ENCODE results near the gene SCO1. TPM values are rescaled to one million over a fixed set of nuclear protein-coding genes. Genes with fewer than 3 reads are reported as not detected.

SCO1 gene
- total RNA-seq, 2 experiments from 2014 or later: 15.3 to 18.2 TPM

DNA sequence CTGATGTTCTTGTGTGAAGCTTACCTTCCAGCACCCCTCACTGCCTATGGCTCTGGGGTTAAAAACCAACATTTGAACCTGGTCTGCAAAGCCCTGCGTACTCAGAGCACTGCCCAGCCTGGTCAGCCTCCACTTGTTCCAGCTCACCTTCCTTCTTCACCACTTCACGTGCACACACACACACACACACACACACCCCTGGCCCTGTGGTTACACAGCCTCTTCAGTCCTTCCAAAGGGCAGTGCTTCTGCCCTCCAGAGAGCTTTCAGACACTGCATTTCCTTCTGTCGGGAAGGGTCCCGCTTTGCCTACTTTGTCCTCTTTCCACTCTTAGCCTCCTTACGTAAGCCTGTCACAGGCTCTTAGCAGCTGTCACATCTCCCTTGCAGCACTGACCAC, 42.1 kb upstream of the SCO1 start:
- ATAC-seq (ENCODE audit: poor library complexity): no peak
- Histone ChIP-seq H3K4me3 (ENCODE audit: low read length) (no peak overlapping the region), H3K4me1 (ENCODE audit: insufficient read depth, low read length) (peaks cover 4% of the 10 kb centered on the region), H3K36me3 (ENCODE audit: insufficient read depth, low read length) (no peaks in the 10 kb centered on the region), H3K27ac (ENCODE audit: low read depth in 1 of 2, low read length in 2 of 2) (no peak overlapping the region), H3K27me3 (ENCODE audit: control insufficient read depth in 1 of 2, insufficient read depth in 2 of 2, low read length in 2 of 2) (no peaks in the 10 kb centered on the region), H3K9me3 (ENCODE audit: control insufficient read depth in 1 of 2, insufficient read depth in 1 of 2, low read length in 2 of 2) (no peaks in the 10 kb centered on the region)
- POLR2A ChIA-PET: no interaction called here
- intact Hi-C loops (cut with DNase I, micrococcal nuclease): loop anchor here in 1 of 2 experiments (10.0 kb wide), 1 partner anchor 95 kb away; no protein-coding TSS in a partner anchor
- H3K27ac Mint-ChIP-seq: no peak overlapping the region
- no peak for DNase-seq
- H3K36me3 Mint-ChIP-seq (ENCODE audit: low read depth): no peaks in the 10 kb centered on the region
- H3K27me3 Mint-ChIP-seq: no peaks in the 10 kb centered on the region
- H3K4me3 Mint-ChIP-seq: no peak overlapping the region
- TF ChIP-seq, protein P1, sequence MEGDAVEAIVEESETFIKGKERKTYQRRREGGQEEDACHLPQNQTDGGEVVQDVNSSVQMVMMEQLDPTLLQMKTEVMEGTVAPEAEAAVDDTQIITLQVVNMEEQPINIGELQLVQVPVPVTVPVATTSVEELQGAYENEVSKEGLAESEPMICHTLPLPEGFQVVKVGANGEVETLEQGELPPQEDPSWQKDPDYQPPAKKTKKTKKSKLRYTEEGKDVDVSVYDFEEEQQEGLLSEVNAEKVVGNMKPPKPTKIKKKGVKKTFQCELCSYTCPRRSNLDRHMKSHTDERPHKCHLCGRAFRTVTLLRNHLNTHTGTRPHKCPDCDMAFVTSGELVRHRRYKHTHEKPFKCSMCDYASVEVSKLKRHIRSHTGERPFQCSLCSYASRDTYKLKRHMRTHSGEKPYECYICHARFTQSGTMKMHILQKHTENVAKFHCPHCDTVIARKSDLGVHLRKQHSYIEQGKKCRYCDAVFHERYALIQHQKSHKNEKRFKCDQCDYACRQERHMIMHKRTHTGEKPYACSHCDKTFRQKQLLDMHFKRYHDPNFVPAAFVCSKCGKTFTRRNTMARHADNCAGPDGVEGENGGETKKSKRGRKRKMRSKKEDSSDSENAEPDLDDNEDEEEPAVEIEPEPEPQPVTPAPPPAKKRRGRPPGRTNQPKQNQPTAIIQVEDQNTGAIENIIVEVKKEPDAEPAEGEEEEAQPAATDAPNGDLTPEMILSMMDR (IDR thresholded peaks at IDR 0.05): no peak
- CTCF ChIA-PET: no interaction called here
- H3K9me3 Mint-ChIP-seq: no peaks in the 10 kb centered on the region
- H3K4me1 Mint-ChIP-seq (ENCODE audit: low read depth): peaks cover 21% of the 10 kb centered on the region

DNA sequence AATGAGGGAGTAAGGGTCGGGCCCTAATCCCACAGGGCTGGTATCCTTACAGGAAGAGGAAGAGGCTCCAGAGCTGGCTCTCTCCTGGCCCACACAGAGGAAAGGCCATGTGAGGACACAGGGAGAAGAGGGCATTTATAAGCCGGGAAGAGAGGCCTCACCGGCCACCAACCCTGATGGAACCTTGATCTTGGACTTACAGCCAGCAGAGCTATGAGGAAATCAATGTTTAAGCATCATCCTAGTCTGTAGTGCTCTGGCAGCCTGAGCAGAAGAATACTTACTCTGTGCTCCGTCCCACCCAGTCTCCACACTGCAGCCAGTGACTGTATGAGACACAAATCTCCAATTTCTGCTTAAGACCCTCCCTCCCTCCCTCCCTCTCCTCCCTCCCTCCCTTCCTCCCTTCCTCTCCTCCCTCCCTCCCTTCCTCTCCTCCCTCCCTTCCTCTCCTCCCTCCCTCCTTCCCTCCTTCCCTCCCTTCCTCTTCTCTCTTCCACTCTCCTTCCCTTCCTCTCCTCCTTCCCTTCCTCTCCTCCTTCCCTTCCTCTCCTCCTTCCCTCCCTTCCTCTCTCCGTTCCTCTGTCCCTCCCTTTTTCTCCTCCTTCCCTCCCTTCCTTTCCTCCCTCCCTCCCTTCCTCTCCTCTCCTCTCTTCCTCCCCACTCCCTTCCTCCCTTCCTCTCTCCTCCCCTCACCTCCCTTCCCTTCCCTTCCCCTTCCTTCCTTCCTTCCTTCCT, 41.4 kb upstream of the SCO1 start:
- POLR2A ChIA-PET: no interaction called here
- ATAC-seq (ENCODE audit: poor library complexity): no peak
- no peak overlapping the region for H3K4me3 Mint-ChIP-seq
- Histone ChIP-seq H3K27ac (ENCODE audit: low read depth in 1 of 2, low read length in 2 of 2) (no peak overlapping the region), H3K9me3 (ENCODE audit: control insufficient read depth in 1 of 2, insufficient read depth in 1 of 2, low read length in 2 of 2) (no peaks in the 10 kb centered on the region), H3K27me3 (ENCODE audit: control insufficient read depth in 1 of 2, insufficient read depth in 2 of 2, low read length in 2 of 2) (no peaks in the 10 kb centered on the region), H3K4me1 (ENCODE audit: insufficient read depth, low read length) (no peaks in the 10 kb centered on the region), H3K4me3 (ENCODE audit: low read length) (no peak overlapping the region), H3K36me3 (ENCODE audit: insufficient read depth, low read length) (no peaks in the 10 kb centered on the region)
- no peaks in the 10 kb centered on the region for H3K27me3 Mint-ChIP-seq
- intact Hi-C loops (cut with DNase I, micrococcal nuclease): loop anchor here in 1 of 2 experiments (10.0 kb wide), 1 partner anchor 94 kb away; no protein-coding TSS in a partner anchor
- no peak overlapping the region for H3K27ac Mint-ChIP-seq
- H3K4me1 Mint-ChIP-seq (ENCODE audit: low read depth): peaks cover 14% of the 10 kb centered on the region
- no peak for DNase-seq
- CTCF ChIA-PET: no interaction called here
- H3K9me3 Mint-ChIP-seq: no peaks in the 10 kb centered on the region
- no peaks in the 10 kb centered on the region for H3K36me3 Mint-ChIP-seq (ENCODE audit: low read depth)
- TF ChIP-seq, protein P1 (IDR thresholded peaks at IDR 0.05): no peak

DNA sequence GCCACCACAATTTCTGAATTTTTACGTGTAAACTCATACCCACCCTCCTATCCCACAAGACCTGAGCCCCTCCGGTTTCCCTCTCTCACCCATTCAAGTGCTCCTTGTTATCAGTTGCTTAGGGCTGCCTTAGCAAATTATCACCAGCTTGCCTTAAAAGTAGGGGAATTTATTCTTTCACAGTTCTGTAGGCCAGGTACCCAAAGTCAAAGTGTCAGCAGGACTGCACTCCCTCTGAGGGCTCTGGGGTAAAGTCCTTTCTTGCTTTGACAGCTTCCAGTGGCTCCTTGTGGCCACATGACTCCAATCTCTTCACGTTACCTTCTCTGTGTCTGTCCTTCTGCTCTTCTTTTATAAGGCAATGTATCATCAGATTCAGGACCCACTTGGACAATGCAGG, 40.4 kb upstream of the SCO1 start:
- CTCF ChIA-PET: interaction anchor here (0.8 to 2.2 kb wide), 3 partner anchors 91 to 109 kb away, joined by 3 to 10 read pairs (median 7); no protein-coding TSS in a partner anchor
- ATAC-seq (ENCODE audit: poor library complexity) (no peak), DNase-seq (no peak)
- Histone ChIP-seq H3K9me3 (ENCODE audit: control insufficient read depth in 1 of 2, insufficient read depth in 1 of 2, low read length in 2 of 2) (no peaks in the 10 kb centered on the region), H3K4me3 (ENCODE audit: low read length) (no peak overlapping the region), H3K27me3 (ENCODE audit: control insufficient read depth in 1 of 2, insufficient read depth in 2 of 2, low read length in 2 of 2) (no peaks in the 10 kb centered on the region), H3K4me1 (ENCODE audit: insufficient read depth, low read length) (no peaks in the 10 kb centered on the region), H3K36me3 (ENCODE audit: insufficient read depth, low read length) (no peaks in the 10 kb centered on the region), H3K27ac (ENCODE audit: low read depth in 1 of 2, low read length in 2 of 2) (no peak overlapping the region)
- H3K4me1 Mint-ChIP-seq (ENCODE audit: low read depth): peaks cover 14% of the 10 kb centered on the region
- TF ChIP-seq, protein P1 (IDR thresholded peaks at IDR 0.05): no peak
- no peak overlapping the region for H3K27ac Mint-ChIP-seq
- H3K9me3 Mint-ChIP-seq: no peaks in the 10 kb centered on the region
- H3K27me3 Mint-ChIP-seq: no peaks in the 10 kb centered on the region
- no peaks in the 10 kb centered on the region for H3K36me3 Mint-ChIP-seq (ENCODE audit: low read depth)
- H3K4me3 Mint-ChIP-seq: no peak overlapping the region
- intact Hi-C loops (cut with DNase I, micrococcal nuclease): loop anchor here (1.0 to 10.0 kb wide), 2 partner anchors 93 to 108 kb away; no protein-coding TSS in a partner anchor
- POLR2A ChIA-PET: interaction anchor here (2.0 kb wide), 1 partner anchor 38 kb away, joined by 7 read pairs; no protein-coding TSS in a partner anchor

Data from CD4-positive, alpha-beta T cell (primary cell).